Measurements from ENCODE around the gene CLRN1. TPM values are rescaled to one million over a fixed set of nuclear protein-coding genes. Genes with fewer than 3 reads are reported as not detected.

CLRN1 gene
- total RNA-seq, 1 experiment from 2014 or later, result not detected

DNA sequence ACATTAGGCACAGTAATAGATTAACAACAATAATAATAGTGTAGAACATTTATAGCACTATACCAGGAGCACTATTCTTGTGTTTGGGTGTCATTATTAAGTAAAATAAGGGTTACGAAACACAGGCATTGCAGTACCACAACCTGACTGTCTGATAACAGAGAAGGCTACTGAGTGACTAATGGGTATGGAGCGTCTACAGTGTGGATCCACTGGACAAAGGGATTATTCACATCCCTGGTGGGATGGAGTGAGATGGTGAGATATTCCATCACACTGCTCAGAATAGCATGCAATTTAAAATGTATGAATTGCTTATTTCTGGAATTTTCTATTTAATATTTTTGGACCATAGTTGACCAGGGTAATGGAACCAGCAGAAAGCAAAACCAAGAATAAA is 85.5 kb downstream of the CLRN1 start:
- Histone ChIP-seq H3K27ac (no peak overlapping the region), H3K9me2 (ENCODE audit: insufficient read depth) (no peaks in the 10 kb centered on the region), H3K4me1 (replicated peaks; ENCODE audit: insufficient read depth) (no peaks in the 10 kb centered on the region), H3K79me2 (ENCODE audit: low read depth) (no peaks in the 10 kb centered on the region), H3K4me3 (no peak overlapping the region), H3K4me2 (no peak overlapping the region), H2AFZ (no peak overlapping the region), H3K9me3 (ENCODE audit: insufficient read depth, low read depth) (no peaks in the 10 kb centered on the region), H4K20me1 (ENCODE audit: insufficient read depth) (no peaks in the 10 kb centered on the region), H3K36me3 (ENCODE audit: low read depth) (no peaks in the 10 kb centered on the region), H3K27me3 (ENCODE audit: insufficient read depth, low read depth) (no peaks in the 10 kb centered on the region), H3F3A (ENCODE audit: insufficient read depth, low read depth) (no peaks in the 10 kb centered on the region)
- TF ChIP-seq EZH2 (IDR thresholded peaks at IDR 0.05; ENCODE audit: low read depth), result no peak
- TF ChIP-seq, protein P1, sequence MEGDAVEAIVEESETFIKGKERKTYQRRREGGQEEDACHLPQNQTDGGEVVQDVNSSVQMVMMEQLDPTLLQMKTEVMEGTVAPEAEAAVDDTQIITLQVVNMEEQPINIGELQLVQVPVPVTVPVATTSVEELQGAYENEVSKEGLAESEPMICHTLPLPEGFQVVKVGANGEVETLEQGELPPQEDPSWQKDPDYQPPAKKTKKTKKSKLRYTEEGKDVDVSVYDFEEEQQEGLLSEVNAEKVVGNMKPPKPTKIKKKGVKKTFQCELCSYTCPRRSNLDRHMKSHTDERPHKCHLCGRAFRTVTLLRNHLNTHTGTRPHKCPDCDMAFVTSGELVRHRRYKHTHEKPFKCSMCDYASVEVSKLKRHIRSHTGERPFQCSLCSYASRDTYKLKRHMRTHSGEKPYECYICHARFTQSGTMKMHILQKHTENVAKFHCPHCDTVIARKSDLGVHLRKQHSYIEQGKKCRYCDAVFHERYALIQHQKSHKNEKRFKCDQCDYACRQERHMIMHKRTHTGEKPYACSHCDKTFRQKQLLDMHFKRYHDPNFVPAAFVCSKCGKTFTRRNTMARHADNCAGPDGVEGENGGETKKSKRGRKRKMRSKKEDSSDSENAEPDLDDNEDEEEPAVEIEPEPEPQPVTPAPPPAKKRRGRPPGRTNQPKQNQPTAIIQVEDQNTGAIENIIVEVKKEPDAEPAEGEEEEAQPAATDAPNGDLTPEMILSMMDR (conservative IDR thresholded peaks at IDR 0.05), result no peak
- DNase-seq, result no peak
- intact Hi-C loops (cut with micrococcal nuclease; ENCODE audit: unreplicated experiment), result no loop called here
- CTCF ChIA-PET, result no interaction called here
- no TSS peak for BruUV-seq (replicated peaks)
- POLR2A ChIA-PET (ENCODE audit: unreplicated experiment), result no interaction called here

DNA sequence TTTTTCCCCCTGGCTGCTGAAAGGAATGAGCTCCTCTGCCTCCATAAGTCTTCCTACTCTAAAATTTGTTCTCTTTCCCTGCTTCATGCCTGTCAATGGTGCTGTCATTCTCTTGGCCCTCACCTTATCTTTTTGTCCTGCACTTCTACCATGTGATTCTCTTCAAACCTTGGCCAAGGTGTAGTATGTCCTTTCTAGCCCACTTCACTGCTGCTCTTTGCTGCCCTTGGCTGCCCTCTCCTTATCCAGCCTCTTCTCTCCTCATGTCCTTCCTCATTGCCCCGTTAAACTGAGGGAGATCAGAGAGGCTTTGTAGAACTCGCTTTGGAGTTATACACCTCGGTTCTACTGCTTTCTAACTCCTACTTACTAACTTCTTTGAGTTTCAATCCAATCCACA is 87.0 kb downstream of the CLRN1 start:
- H2AFZ ChIP-seq, result no peak overlapping the region
- BruUV-seq (replicated peaks), result no TSS peak
- CTCF ChIA-PET, result no interaction called here
- no peaks in the 10 kb centered on the region for H4K20me1 ChIP-seq (ENCODE audit: insufficient read depth)
- no peaks in the 10 kb centered on the region for H3K79me2 ChIP-seq (ENCODE audit: low read depth)
- POLR2A ChIA-PET (ENCODE audit: unreplicated experiment), result no interaction called here
- H3K27me3 ChIP-seq (ENCODE audit: insufficient read depth, low read depth), result no peaks in the 10 kb centered on the region
- intact Hi-C loops (cut with micrococcal nuclease; ENCODE audit: unreplicated experiment), result no loop called here
- DNase-seq, result no peak
- H3F3A ChIP-seq (ENCODE audit: insufficient read depth, low read depth), result no peaks in the 10 kb centered on the region
- H3K9me3 ChIP-seq (ENCODE audit: insufficient read depth, low read depth), result no peaks in the 10 kb centered on the region
- no peak overlapping the region for H3K27ac ChIP-seq
- H3K4me1 ChIP-seq (replicated peaks; ENCODE audit: insufficient read depth), result no peaks in the 10 kb centered on the region
- no peaks in the 10 kb centered on the region for H3K9me2 ChIP-seq (ENCODE audit: insufficient read depth)
- H3K36me3 ChIP-seq (ENCODE audit: low read depth), result no peaks in the 10 kb centered on the region
- no peak for TF ChIP-seq EZH2 (IDR thresholded peaks at IDR 0.05; ENCODE audit: low read depth)
- TF ChIP-seq, protein P1 (conservative IDR thresholded peaks at IDR 0.05), result no peak
- no peak overlapping the region for H3K4me3 ChIP-seq
- no peak overlapping the region for H3K4me2 ChIP-seq

DNA sequence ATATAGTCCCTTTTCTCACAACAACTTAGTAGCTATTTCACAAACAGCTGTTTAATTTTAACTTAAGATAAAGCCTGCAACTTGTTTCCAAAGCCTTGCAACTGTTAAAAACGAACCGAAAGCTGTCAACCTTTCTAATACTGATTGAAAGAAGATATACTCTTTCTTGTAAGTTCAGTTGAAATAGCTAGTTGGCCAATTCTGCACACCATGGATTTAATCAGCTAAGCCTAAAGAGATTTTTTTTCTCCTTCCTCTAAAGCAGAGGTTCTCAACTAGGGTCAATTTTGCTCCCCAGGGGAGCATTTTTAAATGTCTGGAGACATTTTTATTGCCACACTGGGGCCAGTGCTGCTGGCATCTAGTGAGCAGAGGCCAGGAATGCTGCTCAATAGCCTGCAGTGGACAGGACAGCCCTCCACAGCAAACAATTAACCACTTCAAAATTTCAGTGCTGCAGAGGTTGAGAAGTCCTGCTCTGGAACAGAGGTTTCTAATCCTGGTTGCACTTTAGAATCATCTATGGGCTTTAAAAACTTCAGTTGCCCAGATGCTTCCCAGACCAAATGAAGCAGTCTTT is 93.4 kb downstream of the CLRN1 start:
- no peak overlapping the region for H3K4me2 ChIP-seq
- no peaks in the 10 kb centered on the region for H3F3A ChIP-seq (ENCODE audit: insufficient read depth, low read depth)
- no peak for DNase-seq
- H2AFZ ChIP-seq, result no peak overlapping the region
- intact Hi-C loops (cut with micrococcal nuclease; ENCODE audit: unreplicated experiment), result no loop called here
- no peaks in the 10 kb centered on the region for H3K9me3 ChIP-seq (ENCODE audit: insufficient read depth, low read depth)
- no TSS peak for BruUV-seq (replicated peaks)
- H3K79me2 ChIP-seq (ENCODE audit: low read depth), result no peaks in the 10 kb centered on the region
- POLR2A ChIA-PET (ENCODE audit: unreplicated experiment), result no interaction called here
- H3K27ac ChIP-seq, result no peak overlapping the region
- no peak overlapping the region for H3K4me3 ChIP-seq
- H4K20me1 ChIP-seq (ENCODE audit: insufficient read depth), result no peaks in the 10 kb centered on the region
- no peaks in the 10 kb centered on the region for H3K4me1 ChIP-seq (replicated peaks; ENCODE audit: insufficient read depth)
- CTCF ChIA-PET, result no interaction called here
- H3K27me3 ChIP-seq (ENCODE audit: insufficient read depth, low read depth), result no peaks in the 10 kb centered on the region
- H3K36me3 ChIP-seq (ENCODE audit: low read depth), result no peaks in the 10 kb centered on the region
- no peaks in the 10 kb centered on the region; the same call in 1 of the 2 replicates for H3K9me2 ChIP-seq (ENCODE audit: insufficient read depth)
- TF ChIP-seq, protein P1 (conservative IDR thresholded peaks at IDR 0.05), result no peak
- no peak for TF ChIP-seq EZH2 (IDR thresholded peaks at IDR 0.05; ENCODE audit: low read depth)

Data from PC-9 (cell line).